Measurements from ENCODE around the gene PAXIP1. TPM values are rescaled to one million over a fixed set of nuclear protein-coding genes. Genes with fewer than 3 reads are reported as not detected.

The PAXIP1 gene
- total RNA-seq, 1 experiment from 2014 or later, result 32.6 TPM

DNA sequence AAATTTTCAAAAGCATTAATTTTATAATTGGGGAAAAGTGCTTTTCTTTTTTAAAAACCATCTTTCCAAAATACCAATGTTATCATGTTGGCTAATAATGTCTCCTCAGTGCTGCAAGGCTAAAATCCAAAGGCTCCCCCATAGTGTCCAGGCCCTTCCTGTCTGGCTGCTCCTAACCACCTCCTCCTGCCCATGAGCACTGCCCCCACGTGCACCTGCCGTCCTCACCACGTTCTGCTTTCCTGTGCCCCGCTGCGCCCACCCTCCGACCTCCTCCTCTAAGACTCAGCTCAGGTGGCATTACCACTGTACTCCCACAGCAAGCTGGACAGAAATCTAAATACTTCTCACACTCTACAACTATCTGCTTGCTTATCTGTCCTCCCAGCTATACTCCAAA lies 17.7 kb downstream of the PAXIP1 start:
- H3K4me1 ChIP-seq (ENCODE audit: insufficient read depth, low read length), result no peaks in the 10 kb centered on the region
- H2AK5ac ChIP-seq (ENCODE audit: insufficient read length, low read length), result no peak overlapping the region
- no peak overlapping the region for H3K27ac ChIP-seq (ENCODE audit: insufficient read length, low read depth, low read length)
- no peak overlapping the region for H2BK5ac ChIP-seq (ENCODE audit: insufficient read length, low read length)
- H3K14ac ChIP-seq (ENCODE audit: insufficient read depth, low read length), result no peak overlapping the region
- H4K20me1 ChIP-seq (ENCODE audit: control insufficient read depth, insufficient read depth, insufficient read length), result no peaks in the 10 kb centered on the region
- no peak overlapping the region for H3T11ph ChIP-seq (ENCODE audit: low read length)
- no peak overlapping the region for H2BK12ac ChIP-seq (ENCODE audit: insufficient read length, low read depth, low read length)
- Mint-ChIP-seq H3K9me3 (no peaks in the 10 kb centered on the region), H3K36me3 (ENCODE audit: insufficient read depth in 1 of 3, low read depth in 3 of 3) (peaks cover 9 to 28% (median 9%) of the 10 kb centered on the region in 3 experiments; a peak in 6 of 7 replicates), H3K4me1 (no peaks in the 10 kb centered on the region), H3K27ac (0 out of 7 replicates have a peak overlapping the region, but pooled peaks of 1 of the 3 experiments have one; percentile 2), H3K27me3 (ENCODE audit: low read depth) (no peaks in the 10 kb centered on the region), H3K4me3 (no peak overlapping the region)
- no peaks in the 10 kb centered on the region; the same call in 1 of the 2 replicates for H3K79me2 ChIP-seq (ENCODE audit: insufficient read depth, low read length)
- H4K8ac ChIP-seq (replicated peaks; ENCODE audit: insufficient read length, low read depth, low read length), result no peak overlapping the region
- H3K56ac ChIP-seq (ENCODE audit: insufficient read length, low read depth, low read length), result no peak overlapping the region
- no peak overlapping the region for H4K5ac ChIP-seq (ENCODE audit: insufficient read length, low read depth, low read length)
- H2BK15ac ChIP-seq (ENCODE audit: low read depth, low read length), result no peak overlapping the region
- no peak overlapping the region for H3K23ac ChIP-seq (ENCODE audit: insufficient read length, low read depth, low read length)
- H3K23me2 ChIP-seq (ENCODE audit: insufficient read length, low read depth, low read length, poor library complexity, severe bottlenecking), result no peaks in the 10 kb centered on the region
- H3K4me2 ChIP-seq (ENCODE audit: insufficient read depth, insufficient read length, low read length), result no peak overlapping the region
- no peak for TF ChIP-seq CTCF (conservative IDR thresholded peaks at IDR 0.05)
- H3K4ac ChIP-seq (ENCODE audit: low read depth, low read length), result no peak overlapping the region
- H3K9ac ChIP-seq (ENCODE audit: extremely low read depth, insufficient read length, low read length), result no peak overlapping the region
- H3K9me3 ChIP-seq (ENCODE audit: control insufficient read depth, low read depth, low read length), result no peaks in the 10 kb centered on the region
- no peak overlapping the region for H2BK120ac ChIP-seq (ENCODE audit: low read depth, low read length, poor library complexity, severe bottlenecking)
- H2BK20ac ChIP-seq (ENCODE audit: low read depth, low read length, poor library complexity, severe bottlenecking), result no peak overlapping the region
- H4K91ac ChIP-seq (ENCODE audit: insufficient read length, low read depth, low read length), result no peak overlapping the region
- no peak for DNase-seq
- no peak overlapping the region for H3K18ac ChIP-seq (ENCODE audit: insufficient read length, low read depth, low read length)
- WGBS (ENCODE audit: extremely low coverage, insufficient read length, low lambda C conversion rate), result no CpG with 5 or more reads among the region's 6 CpGs
- no peak overlapping the region for H2AFZ ChIP-seq (ENCODE audit: low read length)
- no peaks in the 10 kb centered on the region for H3K27me3 ChIP-seq (ENCODE audit: insufficient read depth, low read length)
- H3K79me1 ChIP-seq (ENCODE audit: insufficient read depth, low read depth, low read length, poor library complexity, severe bottlenecking), result peaks cover 4% of the 10 kb centered on the region
